GM18520 (cell line): ENCODE measurements around the gene SPEF2.
"Not testable (repeated sequence)": the region's sequence is repeated elsewhere in the genome, so short reads cannot be mapped to it uniquely, and the experiment has no call there.

Experiments used
- ATAC-seq: cut with Tn5 transposase; IDR thresholded peaks from one replicate; pipeline ENCODE4 v1.9.1; 2021; ENCODE audit not compliant: unreplicated experiment

SPEF2 gene

DNA sequence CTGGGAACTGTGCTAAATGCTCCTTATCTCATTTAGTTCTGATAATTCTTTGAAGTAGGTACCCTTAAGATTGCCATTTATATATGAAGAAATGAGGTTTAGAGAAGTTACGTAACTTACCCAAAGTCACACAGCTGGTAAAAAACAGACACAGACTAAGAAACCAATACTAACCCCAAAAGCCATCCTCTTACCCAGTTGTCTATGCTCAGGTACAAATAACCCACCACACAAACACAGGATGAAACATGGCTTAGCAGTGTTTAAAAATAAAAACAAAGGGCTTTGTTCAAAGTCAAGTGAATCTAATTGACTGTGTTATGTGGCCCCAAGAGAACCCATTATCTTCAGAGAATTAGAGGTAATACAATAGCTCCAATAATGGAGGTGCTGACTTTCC lies 202.0 kb downstream of the SPEF2 start:
- no peak for ATAC-seq

DNA sequence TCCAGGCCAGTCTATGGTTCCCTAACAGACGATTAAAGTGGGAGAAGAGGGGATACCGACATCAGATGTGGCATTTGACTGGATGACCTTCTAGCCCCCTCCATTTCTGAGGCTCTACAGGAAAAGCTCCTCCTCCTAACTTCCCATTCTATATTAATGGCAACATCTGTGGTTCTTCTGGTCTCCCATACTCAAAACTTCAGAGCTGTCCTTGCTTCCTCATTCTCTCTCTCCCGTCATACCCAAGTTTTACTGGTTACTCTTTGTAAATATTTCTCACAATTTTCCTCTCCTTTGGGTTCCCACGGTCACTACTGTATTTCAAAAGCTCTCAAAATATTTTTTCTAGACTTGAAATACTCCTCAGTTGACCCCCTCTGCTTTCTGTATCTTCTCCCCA lies 203.1 kb downstream of the SPEF2 start:
- ATAC-seq: no peak

DNA sequence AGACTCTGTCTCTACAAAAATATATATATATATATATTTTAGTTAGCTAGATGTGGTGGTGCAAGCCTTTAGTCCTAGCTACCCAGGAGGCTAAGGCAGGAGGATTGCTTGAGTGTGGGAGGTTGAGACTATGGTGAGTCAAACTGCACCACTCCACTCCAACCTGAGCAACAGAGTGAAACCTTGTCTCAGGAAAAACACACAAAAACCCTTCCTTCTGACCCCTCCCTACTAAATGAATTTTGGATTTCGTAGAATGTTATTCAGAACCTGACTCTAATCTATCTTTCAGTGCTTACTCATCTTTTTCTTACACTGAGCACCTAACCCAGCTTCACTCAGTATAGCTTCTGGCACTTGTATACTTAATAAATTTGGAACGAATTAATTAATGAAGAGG lies 203.8 kb downstream of the SPEF2 start:
- ATAC-seq: no peak

DNA sequence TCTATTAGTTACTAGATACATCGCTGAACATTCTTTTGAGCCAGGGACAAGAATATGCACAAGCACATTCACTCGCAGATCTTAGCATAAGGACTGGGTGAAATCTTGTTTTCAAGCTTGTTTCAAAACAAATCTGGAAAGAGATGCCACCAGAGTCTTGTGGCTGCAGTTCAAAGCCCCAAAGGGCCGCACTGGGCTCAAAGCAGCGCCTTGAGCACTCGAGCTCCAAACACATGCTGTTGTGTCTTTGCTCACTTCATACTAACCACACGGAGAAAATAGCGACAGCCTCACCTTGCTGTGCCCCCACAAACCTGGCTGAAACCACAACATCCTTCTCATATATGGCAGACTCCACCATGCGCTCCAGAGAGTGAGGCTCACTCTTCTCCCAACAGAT lies 204.8 kb downstream of the SPEF2 start:
- ATAC-seq: no peak

DNA sequence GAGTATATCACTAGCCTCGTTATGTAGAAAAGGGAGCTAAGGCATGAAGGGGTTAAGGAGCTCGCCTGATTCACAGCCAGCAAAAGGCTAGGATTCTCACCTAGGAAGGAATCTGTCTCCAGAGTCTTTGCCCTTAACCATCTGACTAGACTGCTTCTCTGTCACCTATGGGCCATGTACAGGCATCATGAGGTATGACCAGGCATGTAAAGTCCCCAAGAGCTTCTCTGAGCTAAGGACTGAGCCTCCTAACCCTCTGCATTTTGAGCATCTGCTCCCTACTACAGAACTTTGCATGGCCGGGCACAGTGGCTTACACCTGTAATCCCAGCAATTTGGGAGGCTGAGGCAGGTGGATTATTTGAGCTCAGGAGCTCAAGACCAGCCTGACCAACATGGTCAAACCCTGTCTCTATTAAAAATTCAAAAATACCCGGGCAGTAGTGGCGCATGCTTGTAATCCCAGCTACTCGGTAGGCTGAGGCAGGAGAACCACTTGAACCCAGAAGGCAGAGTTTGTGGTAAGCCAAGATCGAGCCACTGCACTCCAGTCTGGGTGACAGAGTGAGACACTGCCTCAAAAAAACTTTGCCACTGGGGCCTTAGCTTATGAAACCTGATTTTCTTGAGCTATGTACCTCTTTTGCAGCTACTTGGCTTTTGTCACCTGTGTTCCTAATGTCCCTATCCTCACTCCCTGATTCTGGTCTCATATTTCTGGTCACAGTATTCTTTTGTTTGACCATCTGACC lies 205.9 kb downstream of the SPEF2 start:
- ATAC-seq: no peak

DNA sequence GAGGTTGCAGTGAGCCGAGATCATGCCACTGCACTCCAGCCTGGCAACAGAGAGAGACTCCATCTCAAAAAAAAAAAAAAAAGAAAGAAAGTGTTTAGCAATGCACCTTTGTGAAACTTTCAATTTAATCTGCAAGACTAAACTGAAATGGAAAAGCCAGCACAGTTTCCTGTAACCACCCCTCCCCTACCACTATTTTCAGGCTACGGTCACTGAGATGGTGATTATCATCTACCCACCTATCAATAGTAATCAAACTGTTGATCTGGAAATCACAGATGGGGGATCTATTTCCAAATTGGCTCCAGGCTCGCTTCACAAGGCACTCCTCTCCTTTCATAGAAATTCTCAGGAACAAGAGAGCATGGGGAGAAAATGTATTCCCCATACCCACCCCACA lies 208.4 kb downstream of the SPEF2 start:
- no peak for ATAC-seq

DNA sequence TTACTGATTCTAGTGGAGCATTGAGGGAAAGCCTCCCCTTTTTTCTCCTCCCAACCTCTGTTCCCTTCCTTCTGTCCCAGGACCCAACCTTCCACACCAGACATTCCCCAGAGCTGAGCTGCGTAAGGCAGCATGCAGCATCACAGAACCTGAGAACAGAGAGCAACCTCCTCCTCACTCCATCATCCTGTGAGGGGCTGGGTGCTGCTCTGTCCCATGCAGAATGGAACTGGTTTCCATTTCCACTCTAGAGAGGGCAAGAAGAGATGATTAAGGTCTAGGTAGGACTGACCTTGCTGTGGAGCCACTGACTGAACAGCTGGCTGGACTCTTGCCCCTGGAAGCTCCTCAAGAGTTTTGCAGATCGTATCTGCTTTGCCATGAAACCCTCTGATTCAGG lies 208.9 kb downstream of the SPEF2 start:
- ATAC-seq: no peak

DNA sequence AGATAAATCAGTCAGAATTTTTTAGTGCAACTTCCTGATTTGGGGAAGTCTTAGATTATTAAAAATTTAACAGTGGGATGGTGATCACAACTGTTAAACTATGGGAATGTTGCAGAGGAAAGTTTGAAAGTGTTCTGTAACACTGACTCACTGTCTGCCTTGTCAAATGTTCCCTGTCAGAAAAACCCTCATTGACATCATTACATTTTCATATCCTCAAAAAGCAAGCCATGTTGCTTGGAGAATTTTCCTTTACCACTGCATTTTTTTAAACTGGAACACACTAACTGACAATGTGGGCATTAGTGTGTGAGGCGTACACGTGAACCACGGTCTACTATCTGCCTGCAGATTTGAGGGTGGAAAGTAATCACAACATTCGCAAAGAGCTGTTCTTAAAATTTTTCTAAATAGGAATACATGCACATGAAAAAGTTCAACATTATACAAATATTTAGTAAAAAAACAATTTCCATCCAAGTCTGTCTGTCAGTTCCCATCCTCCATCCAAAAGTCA lies 210.5 kb downstream of the SPEF2 start:
- no peak for ATAC-seq

DNA sequence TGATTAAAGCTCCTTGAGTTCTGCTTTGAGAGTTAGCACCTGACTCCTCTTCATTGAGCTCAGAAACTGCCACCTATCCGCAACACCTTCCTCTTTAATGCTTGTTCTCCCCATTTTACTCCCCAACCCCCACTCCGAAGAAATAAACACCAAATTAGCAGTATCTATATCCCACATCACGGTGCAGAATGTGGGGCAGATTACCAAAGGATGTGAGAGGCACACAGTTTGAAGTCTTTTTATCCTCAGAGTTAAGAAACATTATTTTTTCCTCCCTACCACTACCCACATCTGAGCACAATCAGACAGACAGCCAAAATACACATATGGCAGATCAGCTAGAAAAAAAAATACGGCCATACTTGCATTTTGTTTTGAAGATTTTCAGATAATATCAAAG lies 212.9 kb downstream of the SPEF2 start:
- no peak for ATAC-seq

DNA sequence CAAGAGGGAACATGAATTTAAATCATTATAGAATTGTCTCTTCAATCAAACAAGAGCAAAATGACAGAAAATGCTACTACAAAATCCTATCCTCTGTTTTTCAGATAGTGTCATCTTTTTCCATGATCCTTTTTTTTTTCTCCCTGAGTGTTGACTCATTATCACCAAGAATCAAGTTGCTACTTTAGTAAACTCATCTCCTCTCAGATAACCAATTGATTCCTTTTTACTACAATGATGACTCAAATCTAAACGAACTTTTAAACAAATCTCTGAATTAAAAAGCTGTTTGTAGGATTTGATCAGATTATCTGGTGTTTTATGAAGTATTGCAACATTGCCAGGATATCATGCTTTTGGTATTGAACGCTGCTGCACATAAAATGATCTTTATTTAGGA lies 215.1 kb downstream of the SPEF2 start:
- no peak for ATAC-seq

DNA sequence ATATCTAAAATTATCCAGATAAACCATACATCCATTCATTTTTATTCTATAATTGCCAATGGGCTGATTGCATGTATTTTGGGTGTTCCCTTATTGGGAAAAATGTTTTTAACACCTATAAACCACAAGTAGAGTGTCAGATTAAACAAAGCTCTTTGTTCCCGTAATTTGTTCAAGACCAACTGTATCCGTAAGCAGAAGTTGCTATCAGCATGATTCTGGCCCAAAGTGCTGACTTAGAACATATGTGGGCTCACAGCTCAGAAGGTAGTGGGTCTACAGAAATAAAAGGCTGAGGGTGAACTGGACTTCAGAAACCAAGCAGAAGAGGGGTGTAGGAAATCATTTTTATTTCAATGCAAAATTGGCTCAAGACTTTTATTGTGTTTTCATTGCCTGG lies 215.6 kb downstream of the SPEF2 start:
- ATAC-seq: no peak

DNA sequence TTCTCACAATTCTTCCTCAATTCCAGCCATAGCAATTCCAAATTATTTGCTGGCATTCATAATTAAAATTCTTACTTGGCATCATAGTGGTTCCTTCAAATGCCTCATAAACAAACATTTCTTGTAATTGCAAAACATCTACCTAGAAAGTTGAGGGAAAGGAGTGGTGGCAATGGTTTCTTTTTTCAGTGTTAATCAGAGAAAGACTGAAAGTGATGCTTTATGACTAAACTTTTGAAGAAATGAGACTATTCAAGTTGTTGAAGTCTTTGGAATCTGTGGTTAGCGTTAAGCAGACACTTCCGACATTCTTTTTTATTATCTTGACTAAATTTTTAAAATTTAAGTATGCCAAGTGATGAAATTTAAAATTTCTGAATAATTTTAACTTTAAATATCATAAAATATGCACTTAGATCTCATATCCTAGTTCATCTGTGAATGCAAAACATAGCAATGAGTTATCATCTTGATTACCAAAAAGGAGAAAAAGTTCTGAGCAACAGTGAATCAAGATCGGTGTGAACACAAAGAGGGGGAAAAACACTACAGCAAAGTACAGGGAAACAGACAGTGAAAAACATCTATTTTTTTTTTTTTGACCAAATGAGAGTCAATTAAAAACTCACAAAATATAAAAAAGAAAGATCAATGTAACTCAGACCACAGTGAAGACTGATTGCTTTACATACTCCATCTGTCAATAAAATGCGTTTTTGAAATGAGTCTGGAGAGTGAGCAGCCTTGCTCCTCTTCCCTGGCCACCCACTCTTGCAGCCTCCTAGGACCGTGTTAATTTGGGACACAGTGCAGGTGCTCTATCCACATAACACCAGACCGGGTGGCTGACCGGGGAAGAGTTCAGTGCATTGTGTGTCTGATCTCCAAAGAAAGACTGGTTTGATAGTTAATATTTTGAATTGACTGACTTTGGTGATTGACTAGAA lies 218.4 kb downstream of the SPEF2 start:
- no peak for ATAC-seq

DNA sequence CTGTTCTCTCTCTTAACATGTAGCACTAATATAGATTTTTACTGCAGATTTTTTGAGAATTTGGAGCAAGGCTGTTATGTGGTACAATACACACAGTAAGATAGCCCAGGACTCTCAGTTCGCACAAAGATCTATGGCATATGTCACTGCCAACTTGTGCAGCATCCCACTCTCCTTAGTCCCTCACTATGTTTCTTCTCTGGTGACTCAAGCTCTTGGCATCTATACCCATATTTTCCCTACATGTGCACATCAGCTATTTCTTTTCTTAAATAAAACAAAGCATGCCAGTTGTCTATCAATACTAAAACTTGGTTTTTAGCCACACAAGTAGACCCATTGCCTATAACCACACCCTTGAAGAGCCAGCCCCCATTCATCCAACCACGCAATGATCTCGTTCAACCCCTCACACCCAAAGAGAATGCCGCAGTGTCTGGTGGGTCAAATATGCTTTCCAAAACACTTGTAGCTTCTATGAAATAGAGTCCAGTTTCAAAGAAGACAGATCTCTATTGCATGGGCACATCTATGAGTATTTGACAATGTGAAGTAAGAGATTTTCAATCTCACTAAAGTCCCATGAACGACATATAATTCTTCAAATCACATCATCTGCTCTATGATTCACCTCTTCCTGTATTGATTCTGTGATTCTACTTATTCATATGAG lies 220.8 kb downstream of the SPEF2 start:
- no peak for ATAC-seq

DNA sequence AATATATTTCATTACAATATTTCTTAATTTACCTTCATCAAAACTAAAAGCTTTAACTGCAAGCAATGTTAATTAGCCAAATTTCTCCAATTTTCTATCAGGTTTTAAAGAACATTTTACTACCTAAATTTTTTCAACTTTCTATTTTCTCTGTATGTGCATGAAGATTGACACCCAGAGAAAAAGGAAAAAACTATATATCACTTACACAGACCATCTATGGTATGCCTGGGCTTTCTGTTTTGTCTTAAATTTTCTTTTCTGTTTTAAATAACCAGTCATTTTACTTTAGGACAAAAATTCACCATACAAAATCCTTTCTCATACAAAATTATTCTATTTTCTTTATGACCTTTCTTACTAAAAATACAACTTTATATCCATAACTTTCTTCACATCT lies 225.2 kb downstream of the SPEF2 start:
- ATAC-seq: no peak

DNA sequence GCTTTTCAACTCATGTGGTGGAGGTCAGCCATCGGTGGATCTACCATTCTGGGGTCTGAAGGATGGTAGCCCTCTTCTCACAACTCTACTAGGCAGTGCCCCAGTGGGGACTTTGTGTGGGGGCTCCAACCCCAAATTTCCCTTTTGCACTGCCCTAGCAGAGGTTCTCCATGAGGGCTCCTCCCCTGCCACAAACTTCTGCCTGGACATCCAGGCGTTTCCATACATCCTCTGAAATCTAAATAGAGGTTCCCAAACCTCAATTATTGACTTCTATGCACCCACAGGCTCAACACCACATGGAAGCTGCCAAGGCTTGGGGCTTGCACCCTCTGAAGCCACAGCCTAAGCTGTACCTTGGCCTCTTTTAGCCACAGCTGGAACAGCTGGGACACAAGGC lies 227.8 kb downstream of the SPEF2 start:
- not testable (repeated sequence) for ATAC-seq

DNA sequence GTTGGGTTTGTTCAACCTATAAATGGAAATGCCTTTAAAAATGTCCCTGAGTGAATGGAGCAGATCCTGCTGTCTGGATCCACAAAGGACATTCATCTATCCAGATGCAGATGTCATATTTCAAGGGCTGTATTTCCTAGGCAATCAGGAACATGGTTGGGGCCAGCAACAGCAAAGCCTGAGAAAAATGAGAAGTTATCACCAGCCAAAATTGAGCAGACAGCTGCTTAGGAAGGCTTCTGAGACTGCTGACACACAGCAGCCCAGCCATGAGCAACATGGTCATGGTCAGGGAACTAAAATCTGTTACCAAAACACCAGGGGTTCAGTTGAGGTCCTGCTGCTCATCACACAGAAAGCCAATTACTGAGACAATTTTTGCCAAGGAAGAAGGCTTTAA lies 229.8 kb downstream of the SPEF2 start:
- ATAC-seq: no peak

DNA sequence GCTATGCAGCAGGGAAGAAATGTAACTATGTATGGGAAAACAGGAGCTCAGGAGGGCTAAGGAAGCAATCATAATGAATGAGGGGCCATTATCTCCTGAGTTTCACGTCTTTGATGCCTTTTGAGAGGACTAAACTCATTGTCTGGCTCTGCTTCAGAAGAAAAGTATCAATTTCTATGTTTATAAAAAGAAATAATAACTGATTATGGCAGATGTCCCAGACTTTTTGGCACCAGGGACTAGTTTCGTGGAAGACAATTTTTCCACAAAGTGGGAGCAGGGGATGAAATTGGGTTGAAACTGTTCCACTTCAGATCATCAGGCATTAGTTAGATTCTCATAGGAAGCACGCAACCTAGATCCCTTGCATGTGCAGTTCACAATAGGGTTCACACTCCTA lies 230.3 kb downstream of the SPEF2 start:
- no peak for ATAC-seq

DNA sequence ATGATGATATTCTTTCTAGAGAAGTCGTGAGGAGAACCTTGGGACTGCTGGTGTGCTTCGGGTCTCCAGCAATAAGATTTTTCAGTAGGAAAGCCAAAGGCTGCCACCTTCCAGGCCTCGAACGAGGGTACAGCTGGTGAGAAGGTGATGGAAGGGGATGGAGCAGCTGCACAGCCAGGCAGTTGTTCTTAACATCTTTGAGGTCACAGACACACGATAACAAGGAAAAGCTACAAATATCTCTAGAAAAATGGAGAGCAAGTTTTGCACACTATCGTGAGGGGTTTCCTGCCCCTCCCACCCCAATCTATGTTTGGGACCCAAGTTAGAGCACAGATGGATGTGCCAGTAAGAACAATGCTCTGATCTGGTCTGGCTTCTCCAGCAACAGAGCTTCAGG lies 232.2 kb downstream of the SPEF2 start:
- ATAC-seq: no peak

DNA sequence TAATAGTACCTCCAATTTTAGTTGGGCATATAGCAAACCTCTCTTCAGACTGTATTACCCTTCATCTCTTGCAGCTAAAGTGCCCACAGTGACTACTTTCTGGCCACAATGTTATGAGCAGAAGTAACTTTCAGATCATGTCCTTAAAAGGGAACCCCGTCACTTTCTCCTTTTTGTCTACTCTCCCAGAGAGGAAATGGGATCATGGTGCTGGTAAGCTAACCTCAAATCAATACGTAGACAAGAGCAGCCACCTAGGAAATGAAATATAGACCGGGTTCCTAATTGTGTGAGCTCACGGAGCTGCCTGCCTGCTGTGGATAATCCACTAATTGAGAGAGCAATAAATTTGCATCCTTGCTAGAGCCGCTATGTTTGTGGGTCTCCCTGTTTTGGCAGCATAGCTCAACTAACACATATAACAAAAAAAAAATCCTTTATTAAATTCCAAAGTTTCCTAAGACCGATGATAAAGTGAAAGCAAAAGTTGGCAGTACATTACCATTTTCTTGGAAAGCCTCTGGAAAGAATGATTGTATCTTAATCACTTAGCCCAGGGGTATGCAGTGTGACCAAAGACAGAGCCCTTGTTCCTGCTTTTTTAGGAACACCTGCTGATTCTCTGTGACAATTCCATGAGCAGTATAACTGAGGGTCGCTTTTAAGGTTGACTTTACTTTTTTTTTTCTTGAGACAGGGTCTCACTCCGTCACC lies 233.5 kb downstream of the SPEF2 start:
- ATAC-seq: no peak

DNA sequence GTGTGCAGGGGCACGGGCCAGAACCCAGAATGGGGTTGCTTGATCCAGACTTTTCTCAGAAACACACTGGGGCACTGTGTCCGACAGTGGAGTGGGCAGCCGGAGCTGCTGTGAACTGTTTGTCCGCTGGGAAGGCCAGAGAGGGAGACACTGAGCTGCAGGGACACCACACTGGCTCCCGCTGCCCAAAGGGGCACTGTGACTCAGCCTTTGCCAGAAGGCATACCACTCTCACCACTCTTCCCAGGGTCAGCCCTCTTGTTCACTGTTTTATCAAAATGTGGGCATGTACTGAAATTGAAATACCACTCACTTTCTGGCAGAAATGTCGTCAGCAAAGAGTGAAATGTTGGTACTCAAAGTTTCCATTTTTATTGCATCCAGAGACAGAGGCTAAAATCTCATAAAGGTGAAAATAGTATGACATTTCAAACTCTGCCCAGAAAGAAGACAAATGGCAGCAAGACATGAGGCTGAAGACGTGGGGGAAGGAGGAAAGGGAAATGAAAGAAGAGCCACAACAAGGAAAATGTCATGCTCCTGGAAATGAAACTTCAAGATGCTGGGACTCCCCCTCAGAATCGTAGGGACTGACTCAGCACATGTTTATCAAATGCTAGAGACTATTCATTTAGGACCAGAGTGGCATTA lies 234.5 kb downstream of the SPEF2 start:
- no peak for ATAC-seq
